ENCODE measurements around the gene NANOS3. TPM values are rescaled to one million over a fixed set of nuclear protein-coding genes. Genes with fewer than 3 reads are reported as not detected.

The NANOS3 gene
- total RNA-seq, 1 experiment from 2014 or later, result not detected

DNA sequence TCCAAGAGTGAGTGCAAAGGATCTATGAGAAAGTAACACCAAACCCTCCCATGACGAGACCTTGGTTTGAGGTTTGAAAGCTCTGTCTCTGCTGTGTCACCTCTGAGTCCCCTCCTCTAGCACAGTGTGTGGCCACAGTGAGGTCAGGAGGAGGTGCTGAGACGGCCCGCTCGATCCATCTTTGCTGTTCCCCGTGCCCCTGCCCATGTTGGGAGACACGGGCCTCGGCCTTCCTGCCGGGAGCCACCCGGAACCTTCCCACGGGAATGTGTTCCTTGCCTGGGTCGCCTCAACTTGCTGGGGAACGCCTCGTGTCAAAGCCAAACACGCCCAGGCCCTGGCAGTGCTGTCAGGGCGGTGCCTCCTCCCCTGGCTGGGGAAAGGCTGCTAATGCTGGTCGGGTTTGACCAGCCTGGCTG, 10.1 kb downstream of the NANOS3 start:
- DNase-seq (ENCODE audit: low read depth, low spot score), result no peak
- no TSS peak for BruUV-seq (replicated peaks)
- ChIA-PET POLR2A (interaction anchor here (1.0 kb wide), 1 partner anchor 15 kb away, joined by 6 read pairs; no protein-coding TSS in a partner anchor), RAD21 (ENCODE audit: low non-redundant PET in 1 of 2, low total read pairs in 2 of 2, uncharacterized antibody in 2 of 2, unreplicated experiment in 2 of 2) (no interaction called here), CTCF (no interaction called here)
- no peak for ATAC-seq
- no peak overlapping the region for H3K4me2 ChIP-seq (ENCODE audit: low read length)
- no peaks in the 10 kb centered on the region for H3K9me3 ChIP-seq (ENCODE audit: control insufficient read depth in 1 of 2, insufficient read depth in 1 of 2, low read depth in 1 of 2, low read length in 2 of 2)
- H3K4me3 ChIP-seq (replicated peaks in 1 of 2; ENCODE audit: low read depth in 1 of 2, low read length in 2 of 2), result no peak overlapping the region
- intact Hi-C loops (cut with micrococcal nuclease), result no loop called here
- no peak overlapping the region for H3K9ac ChIP-seq (ENCODE audit: low read length)
- H3K9me2 ChIP-seq (ENCODE audit: insufficient read depth), result no peaks in the 10 kb centered on the region
- H4K20me1 ChIP-seq (ENCODE audit: insufficient read depth), result no peaks in the 10 kb centered on the region
- no peaks in the 10 kb centered on the region for H3K36me3 ChIP-seq (ENCODE audit: control insufficient read depth in 1 of 2, insufficient read depth in 2 of 2, low read length in 2 of 2)
- no peaks in the 10 kb centered on the region for H3K79me2 ChIP-seq (ENCODE audit: insufficient read depth, low read length)
- no peaks in the 10 kb centered on the region for H3K27me3 ChIP-seq (ENCODE audit: insufficient read depth, low read length)
- H3K27ac ChIP-seq (ENCODE audit: low read depth, low read length), result no peak overlapping the region
- H2AFZ ChIP-seq (ENCODE audit: low read depth, low read length, poor library complexity, severe bottlenecking), result no peak overlapping the region
- H3K4me1 ChIP-seq (ENCODE audit: control insufficient read depth in 1 of 2, insufficient read depth in 2 of 2, low read length in 2 of 2), result peaks cover 5 to 16% of the 10 kb centered on the region in 2 experiments; a peak in 3 of 4 replicates
- TF ChIP-seq, protein P1, sequence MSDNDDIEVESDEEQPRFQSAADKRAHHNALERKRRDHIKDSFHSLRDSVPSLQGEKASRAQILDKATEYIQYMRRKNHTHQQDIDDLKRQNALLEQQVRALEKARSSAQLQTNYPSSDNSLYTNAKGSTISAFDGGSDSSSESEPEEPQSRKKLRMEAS (IDR thresholded peaks at IDR 0.05), result no peak

DNA sequence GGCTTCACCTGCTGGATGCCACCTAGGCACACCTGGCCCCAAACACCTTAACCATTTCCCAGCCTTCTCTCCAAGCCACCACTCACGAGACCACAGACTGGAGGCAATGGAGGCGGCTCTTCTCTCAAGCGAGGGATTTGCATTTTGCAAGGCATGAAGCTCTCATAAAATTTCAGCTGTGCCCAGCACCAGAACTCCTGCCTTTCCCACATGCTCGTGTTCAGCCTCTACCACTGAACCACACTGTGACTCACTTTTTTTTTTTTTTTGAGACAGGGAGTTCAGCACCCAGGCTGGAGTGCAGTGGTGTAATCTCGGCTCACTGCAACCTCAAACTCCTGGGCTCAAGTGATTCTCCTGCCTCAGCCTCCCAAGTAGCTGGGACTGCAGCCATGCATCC, 10.6 kb downstream of the NANOS3 start:
- Histone ChIP-seq H2AFZ (ENCODE audit: low read depth, low read length, poor library complexity, severe bottlenecking) (no peak overlapping the region), H3K9ac (ENCODE audit: low read length) (no peak overlapping the region)

More for the DNA sequence above, 10.6 kb downstream of the NANOS3 start:
- ChIA-PET CTCF (no interaction called here), POLR2A (no interaction called here), RAD21 (ENCODE audit: low non-redundant PET in 1 of 2, low total read pairs in 2 of 2, uncharacterized antibody in 2 of 2, unreplicated experiment in 2 of 2) (no interaction called here)
- Histone ChIP-seq H3K4me2 (ENCODE audit: low read length) (no peak overlapping the region), H3K79me2 (ENCODE audit: insufficient read depth, low read length) (no peaks in the 10 kb centered on the region), H3K9me2 (ENCODE audit: insufficient read depth) (no peaks in the 10 kb centered on the region), H3K9me3 (ENCODE audit: control insufficient read depth in 1 of 2, insufficient read depth in 1 of 2, low read depth in 1 of 2, low read length in 2 of 2) (no peaks in the 10 kb centered on the region), H4K20me1 (ENCODE audit: insufficient read depth) (no peaks in the 10 kb centered on the region), H3K36me3 (ENCODE audit: control insufficient read depth in 1 of 2, insufficient read depth in 2 of 2, low read length in 2 of 2) (no peaks in the 10 kb centered on the region), H3K27ac (ENCODE audit: low read depth, low read length) (no peak overlapping the region), H3K4me1 (ENCODE audit: control insufficient read depth in 1 of 2, insufficient read depth in 2 of 2, low read length in 2 of 2) (peaks cover 4 to 11% of the 10 kb centered on the region in 2 experiments; a peak in 3 of 4 replicates), H3K4me3 (replicated peaks in 1 of 2; ENCODE audit: low read depth in 1 of 2, low read length in 2 of 2) (no peak overlapping the region), H3K27me3 (ENCODE audit: insufficient read depth, low read length) (no peaks in the 10 kb centered on the region)
- BruUV-seq (replicated peaks), result no TSS peak
- TF ChIP-seq, protein P2, sequence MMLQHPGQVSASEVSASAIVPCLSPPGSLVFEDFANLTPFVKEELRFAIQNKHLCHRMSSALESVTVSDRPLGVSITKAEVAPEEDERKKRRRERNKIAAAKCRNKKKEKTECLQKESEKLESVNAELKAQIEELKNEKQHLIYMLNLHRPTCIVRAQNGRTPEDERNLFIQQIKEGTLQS (IDR thresholded peaks at IDR 0.05), result no peak
- TF ChIP-seq CEBPB (IDR thresholded peaks at IDR 0.05; ENCODE audit: low read depth), result no peak
- no peak for TF ChIP-seq POLR2AphosphoS5 (IDR thresholded peaks at IDR 0.05; ENCODE audit: low read depth, low read length)
- TF ChIP-seq YY1 (IDR thresholded peaks at IDR 0.05; ENCODE audit: extremely low read depth, insufficient replicate concordance, low read depth, low read length), result no peak
- TF ChIP-seq SRF (IDR thresholded peaks at IDR 0.05; ENCODE audit: low read depth), result no peak
- TF ChIP-seq, protein P1 (IDR thresholded peaks at IDR 0.05), result no peak
- no peak for TF ChIP-seq ELF1 (IDR thresholded peaks at IDR 0.05; ENCODE audit: borderline replicate concordance, low read depth)
- no peak for TF ChIP-seq ZFX (IDR thresholded peaks at IDR 0.05)
- TF ChIP-seq EZH2phosphoT487 (IDR thresholded peaks at IDR 0.05; ENCODE audit: borderline replicate concordance), result no peak
- TF ChIP-seq POLR2A (IDR thresholded peaks at IDR 0.05; ENCODE audit: borderline replicate concordance, extremely low read depth, insufficient read depth, insufficient read length), result no peak
- ATAC-seq (no peak), DNase-seq (ENCODE audit: low read depth, low spot score) (no peak)
- intact Hi-C loops (cut with micrococcal nuclease), result no loop called here
